CD4-positive, alpha-beta T cell treated with Interleukin-17A for 4 hours (primary cell): ENCODE measurements around the gene ARHGAP30.
"Not testable (repeated sequence)": the region's sequence is repeated elsewhere in the genome, so short reads cannot be mapped to it uniquely, and the experiment has no call there.

Source experiments
- DNase-seq: peaks from one replicate; pipeline ENCODE4 v3.0.0-alpha.2; 2020; ENCODE audit warnings: mixed read lengths

ARHGAP30 gene, protein sequence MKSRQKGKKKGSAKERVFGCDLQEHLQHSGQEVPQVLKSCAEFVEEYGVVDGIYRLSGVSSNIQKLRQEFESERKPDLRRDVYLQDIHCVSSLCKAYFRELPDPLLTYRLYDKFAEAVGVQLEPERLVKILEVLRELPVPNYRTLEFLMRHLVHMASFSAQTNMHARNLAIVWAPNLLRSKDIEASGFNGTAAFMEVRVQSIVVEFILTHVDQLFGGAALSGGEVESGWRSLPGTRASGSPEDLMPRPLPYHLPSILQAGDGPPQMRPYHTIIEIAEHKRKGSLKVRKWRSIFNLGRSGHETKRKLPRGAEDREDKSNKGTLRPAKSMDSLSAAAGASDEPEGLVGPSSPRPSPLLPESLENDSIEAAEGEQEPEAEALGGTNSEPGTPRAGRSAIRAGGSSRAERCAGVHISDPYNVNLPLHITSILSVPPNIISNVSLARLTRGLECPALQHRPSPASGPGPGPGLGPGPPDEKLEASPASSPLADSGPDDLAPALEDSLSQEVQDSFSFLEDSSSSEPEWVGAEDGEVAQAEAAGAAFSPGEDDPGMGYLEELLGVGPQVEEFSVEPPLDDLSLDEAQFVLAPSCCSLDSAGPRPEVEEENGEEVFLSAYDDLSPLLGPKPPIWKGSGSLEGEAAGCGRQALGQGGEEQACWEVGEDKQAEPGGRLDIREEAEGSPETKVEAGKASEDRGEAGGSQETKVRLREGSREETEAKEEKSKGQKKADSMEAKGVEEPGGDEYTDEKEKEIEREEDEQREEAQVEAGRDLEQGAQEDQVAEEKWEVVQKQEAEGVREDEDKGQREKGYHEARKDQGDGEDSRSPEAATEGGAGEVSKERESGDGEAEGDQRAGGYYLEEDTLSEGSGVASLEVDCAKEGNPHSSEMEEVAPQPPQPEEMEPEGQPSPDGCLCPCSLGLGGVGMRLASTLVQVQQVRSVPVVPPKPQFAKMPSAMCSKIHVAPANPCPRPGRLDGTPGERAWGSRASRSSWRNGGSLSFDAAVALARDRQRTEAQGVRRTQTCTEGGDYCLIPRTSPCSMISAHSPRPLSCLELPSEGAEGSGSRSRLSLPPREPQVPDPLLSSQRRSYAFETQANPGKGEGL

DNA sequence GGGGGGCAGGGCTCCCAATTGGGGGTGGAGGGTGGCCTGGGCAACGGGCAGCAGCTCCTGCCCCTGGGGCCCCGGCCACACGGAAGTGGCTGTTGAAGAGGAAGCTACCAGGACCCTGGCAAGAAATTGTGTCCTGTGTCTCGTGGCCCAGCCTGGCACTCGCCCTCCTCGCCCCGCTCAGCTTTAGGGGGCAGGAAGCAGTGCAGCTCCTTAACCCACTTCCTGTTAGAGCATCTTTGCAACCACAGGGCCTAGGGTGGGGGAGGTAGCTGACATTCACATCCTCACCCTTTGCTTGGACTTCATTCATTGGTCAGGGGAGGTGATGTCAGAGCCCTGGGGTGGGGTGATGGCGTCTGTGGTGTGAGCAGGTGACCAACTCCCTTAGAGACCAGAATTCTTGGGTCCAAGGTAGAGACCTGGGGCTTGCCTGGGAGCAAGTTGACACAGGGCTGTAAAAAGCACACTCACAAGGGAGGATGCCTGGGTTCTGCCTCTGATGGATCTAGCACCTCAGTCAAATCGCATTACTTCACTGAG, at the start of gene ARHGAP30:
ARHGAP30 (minus strand) TSS at position 161 of the 540 bp plus-strand sequence. CDS start 267 bp downstream, outside the sequence.
- peak; percentile 89 for DNase-seq

DNA sequence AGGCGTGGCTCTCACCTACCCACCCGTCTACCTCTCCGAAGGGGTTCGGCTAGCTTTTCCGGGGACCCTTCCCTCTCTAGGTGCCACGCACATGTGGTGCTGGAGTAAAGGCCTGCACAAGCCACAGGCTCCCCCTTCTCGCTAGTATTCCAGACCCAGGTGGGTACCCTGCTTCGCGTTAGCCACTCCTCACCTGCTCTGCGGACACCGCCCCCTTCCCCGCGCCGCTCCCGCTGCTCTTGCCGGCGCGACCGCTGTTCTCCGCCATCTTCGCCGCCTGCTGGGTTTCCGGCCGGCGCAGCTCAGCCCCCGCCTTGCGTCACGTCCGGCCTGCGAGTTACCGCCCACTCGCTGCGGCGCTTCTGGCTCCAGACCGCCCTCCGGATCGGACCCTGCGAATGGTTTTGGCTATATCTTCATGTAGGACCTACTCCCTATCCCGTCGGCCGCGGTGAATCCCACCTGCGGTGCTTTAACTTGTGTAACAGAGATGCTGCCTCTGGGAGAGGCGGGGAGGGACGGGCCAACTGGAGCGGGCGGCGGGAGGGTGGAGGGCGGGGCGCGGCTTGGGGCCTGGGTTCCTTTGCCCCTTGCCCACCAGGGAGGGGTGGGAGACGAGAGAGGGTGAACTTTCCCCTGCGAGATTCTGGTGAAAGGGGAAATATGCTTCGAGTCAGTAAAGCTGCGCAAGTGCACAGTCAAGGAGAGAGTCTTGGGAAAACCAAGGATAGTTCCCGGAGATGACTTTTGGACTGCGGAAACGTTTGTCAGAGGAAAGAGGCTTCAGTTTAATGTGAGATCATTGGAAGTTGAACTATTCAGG, 48.3 kb upstream of the ARHGAP30 start, which contains the start of the genes NIT1 and PFDN2:
NIT1 (plus strand) TSS at position 347 of the 823 bp plus-strand sequence; CDS start at position 419, 72 bp downstream.
PFDN2 (minus strand) TSS at position 279 of the 823 bp plus-strand sequence; CDS start at position 268, 11 bp downstream.
- DNase-seq: peak; percentile 86

DNA sequence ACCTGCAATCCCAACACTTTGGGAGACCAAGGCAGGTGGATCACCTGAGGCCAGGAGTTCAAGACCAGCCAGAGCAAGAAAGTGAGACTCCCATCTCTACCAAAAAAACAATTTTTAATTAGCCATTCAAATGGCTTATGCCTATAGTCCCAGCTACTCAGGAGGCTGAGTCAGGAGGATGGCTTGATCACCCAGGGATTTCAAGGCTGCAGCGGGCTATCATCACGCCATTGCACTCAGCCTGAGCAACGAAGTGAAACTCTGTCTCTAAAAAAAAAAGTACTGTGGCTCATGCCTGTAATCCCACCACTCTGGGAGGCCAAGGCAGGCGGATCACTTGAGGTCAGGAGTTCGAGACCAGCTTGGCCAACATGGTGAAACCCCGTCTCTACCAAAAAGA, 46.3 kb upstream of the ARHGAP30 start:
- DNase-seq: not testable (repeated sequence)

DNA sequence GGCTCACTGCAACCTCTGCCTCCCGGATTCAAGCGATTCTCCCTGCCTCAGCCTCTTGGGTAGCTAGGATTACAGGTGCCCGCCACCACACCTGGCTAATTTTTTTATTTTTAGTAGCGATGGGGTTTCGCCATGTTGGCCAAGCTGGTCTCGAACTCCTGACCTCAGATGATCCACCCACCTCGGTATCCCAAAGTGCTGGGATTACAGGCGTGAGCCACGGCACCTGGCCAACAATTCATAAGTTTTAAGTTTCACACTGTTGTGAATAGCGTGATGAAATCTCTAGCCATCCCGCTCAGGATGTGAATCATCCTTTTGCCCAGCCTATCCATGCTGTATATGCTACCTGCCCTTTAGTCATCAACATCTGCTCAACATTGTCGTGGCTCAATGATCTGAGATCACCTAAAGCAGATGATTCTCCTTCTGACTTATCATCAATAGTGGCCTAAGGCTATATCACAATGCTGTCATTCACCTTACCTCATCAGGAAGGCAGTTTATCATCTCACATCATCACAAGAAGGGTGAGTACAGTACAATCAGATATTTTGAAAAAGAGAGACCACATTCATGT, 45.5 kb upstream of the ARHGAP30 start:
- DNase-seq: peak; percentile 26

DNA sequence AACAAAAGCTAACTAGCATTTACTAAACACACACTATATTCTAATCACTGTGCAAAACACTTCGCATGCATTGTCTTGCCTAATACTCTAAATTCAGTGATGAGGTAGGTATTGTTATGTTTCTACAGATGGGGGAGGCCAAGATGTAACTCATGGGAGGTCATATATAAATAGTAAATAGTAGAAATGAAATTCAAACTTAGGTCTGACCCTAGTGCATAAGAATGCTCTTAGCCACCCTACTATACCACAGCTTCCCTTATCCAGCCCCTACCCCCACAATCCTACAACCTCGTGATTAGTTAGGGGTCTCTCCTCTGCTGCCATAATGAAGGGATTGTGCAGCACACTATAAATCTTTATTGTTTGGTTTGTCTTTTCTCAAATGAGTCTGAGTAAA, 44.9 kb upstream of the ARHGAP30 start:
- DNase-seq: no peak

DNA sequence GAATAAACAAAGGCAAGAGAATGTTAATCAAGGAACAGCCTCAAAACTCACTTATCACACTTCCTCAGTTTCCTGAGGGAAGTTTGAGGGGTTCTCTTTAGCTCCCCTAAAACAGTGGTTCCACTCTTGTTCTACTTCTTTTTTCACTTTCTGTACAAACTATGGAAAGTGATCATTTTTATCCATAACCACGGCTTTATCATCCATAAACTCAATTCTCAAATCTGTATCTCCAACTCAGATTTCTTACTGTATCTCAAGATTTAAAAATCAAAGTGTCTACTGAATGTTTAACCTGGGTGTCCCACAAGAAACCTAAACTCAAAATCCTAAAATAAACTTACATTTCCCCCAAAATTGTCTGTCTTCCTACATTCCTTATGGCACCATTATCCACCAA, 44.2 kb upstream of the ARHGAP30 start:
- DNase-seq: no peak

DNA sequence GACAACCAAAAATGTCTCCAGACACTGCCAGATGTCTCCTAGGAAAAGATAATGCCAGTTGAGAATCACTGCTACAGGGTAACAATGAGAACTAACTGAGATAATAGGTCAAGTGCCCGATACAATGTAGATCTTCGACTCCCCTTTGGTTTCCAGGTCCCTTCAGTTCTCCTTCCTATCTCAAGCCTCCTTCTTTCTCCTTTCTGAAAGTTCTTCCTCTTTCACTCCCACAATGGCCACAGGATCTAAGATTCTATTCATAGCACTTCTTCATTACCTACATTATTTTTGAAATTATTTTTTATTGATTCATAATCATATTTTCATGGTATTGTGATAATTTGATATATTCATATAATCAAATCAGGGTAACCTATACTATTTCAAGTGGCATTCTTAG, 41.8 kb upstream of the ARHGAP30 start:
- DNase-seq: no peak

DNA sequence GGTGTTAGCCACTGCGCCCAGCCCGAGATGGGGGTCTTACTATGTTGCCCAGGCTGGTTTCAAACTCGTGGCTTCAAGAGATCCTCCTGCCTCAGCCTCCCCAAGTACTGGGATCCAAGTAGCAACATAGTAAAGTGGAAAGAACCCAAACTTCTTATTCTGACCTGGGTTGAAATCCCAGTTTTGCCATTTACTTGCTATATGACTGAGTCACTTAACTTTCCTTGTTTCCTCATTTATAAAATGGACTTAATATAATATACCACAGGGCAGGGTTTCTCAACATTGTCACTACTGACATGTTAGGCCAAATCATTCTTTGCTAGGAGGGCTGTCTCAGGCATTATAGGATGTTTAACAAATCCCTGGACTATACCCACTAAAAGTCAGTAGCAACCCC, 41.4 kb upstream of the ARHGAP30 start:
- DNase-seq: no peak

DNA sequence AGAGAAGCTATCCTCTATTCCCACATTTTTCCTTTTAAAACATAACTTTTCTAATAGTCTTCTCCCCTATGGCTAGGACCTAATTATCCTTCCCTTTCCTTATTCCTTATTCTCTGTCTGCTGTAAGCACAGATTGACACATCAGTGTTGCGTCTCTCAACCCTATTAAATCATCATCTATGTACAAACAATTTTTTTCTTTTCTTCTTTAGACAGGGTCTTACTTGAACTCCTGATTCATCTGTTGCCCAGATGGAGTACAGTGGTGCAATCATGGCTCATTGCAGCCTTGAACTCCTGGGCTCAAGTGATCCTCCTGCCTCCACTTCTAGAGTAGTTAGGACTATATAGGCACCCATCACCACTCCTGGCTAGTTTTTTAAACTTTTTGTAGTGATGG, 36.7 kb upstream of the ARHGAP30 start:
- no peak for DNase-seq

DNA sequence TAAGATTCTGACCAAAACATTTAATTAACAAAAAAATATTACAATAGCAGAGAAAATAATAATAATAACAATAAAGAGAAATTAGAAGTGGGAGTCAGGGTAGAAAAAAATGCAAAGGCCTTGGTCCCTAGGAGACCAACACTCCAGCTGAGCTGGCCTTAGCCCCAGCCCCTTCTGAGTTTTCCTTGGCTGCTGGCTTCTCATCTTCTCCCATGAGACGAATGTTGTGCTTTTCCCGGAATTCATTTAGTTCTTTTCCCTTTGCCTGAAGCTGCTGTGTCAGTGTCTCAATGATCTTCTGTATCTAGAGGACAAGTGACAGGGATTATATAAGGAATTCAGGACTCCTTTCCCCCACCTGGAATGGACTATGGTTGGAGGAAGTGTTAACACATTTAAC, 30.9 kb upstream of the ARHGAP30 start:
- DNase-seq: no peak

DNA sequence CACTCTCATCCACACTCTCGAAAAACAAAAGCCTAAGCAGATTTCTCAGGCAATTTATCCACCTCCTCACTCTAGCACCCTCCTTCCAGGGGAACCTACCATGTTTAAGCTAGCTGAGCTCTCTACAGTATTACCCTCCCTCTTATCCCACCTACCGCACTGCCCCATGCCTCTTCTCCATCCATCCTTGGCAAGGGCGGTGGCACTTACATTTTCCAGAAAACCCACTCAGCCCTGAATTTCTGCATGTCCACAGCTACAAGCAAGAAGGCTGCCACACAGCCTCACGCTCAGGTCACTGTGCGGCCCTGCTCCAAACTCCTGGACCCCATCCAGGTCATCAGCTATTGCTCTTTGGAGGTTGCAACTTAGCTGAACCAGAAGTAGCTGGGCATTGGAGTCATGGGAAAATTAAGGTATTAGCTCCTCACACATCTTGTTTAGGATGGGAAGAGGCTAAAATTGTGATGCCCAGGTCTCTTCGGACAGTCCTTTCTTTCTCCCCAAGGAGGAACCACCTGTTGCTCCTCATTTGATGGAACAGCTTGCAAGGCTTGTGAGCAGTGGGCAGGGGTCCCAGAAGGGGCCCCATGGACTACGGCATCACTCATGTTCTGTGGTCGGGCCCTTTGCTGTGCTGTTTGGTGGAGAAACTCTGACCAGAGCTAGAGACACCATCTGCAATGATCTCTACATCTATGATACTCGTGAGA, 29.6 kb upstream of the ARHGAP30 start:
- no peak for DNase-seq

DNA sequence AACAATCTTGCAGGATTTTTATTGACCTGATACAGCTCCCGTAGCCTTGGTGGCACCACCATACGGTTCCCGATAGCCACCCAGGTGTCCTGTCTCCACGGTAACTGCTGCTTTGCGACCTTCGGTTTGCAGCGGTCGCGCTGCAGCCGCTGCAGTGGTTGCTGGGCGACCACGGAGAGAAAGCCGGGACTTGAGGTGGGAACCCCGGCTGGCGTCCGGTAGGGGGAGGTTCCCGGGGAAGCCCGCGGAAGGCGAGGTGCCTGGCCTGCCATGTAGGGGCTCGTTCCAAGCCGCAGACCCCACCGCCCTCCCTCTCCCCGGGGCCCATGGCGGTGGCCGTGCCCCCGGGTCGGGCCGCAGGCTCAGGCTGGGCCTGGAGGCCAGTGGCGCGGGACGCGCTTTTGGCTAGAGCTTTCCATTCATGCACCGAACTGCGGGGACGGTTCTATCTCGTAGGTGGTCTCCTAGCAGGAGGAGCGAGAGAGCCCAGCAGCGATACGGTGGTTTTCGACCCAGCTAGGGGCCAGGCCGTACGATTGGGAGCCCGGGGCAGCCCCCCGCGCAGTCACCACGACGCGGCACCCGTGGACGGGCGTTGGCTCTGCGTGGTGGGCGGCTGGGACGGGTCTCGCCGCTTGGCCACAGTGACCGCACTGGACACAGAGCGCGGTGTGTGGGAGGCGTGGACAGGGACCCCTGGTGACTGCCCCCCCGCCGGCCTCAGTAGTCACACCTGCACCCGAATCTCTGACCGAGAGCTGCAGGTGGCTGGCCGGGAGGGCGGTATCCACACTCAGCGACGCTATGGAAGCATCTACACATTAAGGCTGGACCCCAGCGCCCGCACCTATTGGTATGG, 28.7 kb upstream of the ARHGAP30 start, which contains the start of gene KLHDC9:
KLHDC9 (plus strand) TSS at position 152 of the 859 bp plus-strand sequence; CDS start at position 327, 175 bp downstream.
- DNase-seq: peak; percentile 70

DNA sequence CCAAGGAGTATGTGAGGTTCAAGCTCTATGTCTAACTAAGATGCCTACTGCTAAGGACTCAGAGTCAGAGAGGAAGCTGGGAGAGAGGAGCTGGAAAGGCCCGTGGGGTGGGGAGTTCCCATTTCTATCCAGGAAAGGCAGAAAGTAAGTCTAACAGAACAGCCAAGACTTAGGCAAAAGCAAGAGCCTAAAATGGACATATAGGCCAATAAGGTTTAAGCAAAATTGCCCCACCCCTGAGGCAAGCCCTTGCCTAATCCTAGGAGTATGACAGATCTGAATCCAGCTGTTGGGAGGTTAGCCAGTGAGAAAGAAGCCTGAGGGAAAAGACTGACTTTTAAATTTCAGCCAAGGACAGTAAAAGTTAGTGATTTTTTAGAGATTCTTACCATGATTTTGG, 26.8 kb upstream of the ARHGAP30 start:
- DNase-seq: no peak

DNA sequence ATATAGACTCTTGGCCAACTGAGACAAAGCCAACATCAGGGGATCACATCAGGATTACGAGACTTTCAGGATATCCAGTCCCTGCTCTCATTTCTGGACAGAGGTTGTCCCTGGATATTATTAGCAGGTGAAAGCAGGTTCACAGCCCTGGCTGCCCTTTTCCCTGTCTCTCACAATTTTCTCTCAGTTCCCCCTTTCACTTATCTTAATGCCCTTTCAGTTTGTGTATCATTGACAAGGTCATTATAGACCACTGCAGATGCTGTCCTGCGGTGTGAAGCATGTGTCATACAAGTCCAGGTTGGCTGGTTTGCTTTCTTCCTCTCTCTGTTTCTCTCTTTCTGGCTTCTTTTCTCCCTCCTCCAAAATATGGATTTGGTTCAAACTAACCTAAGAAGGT, 26.3 kb upstream of the ARHGAP30 start:
- no peak for DNase-seq

DNA sequence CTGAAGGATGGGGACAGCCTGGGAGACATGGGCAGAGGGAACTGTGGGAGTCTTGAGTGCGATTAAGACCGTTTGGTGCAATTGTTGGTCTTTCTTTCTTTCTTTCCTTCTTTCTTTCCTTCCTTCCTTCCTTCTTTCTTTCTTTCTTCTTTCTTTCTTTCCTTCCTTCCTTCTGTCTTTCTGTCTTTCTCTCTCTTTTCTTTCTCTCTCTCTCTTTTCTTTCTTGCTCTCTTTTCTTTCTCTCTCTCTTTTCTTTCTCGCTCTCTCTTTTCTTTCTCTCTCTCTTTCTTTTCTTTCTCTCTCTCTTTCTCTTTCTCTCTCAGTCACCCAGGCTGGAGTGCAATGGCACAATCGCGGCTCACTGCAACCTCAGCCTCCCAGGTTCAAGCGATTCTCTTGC, 25.5 kb upstream of the ARHGAP30 start:
- DNase-seq: no peak

DNA sequence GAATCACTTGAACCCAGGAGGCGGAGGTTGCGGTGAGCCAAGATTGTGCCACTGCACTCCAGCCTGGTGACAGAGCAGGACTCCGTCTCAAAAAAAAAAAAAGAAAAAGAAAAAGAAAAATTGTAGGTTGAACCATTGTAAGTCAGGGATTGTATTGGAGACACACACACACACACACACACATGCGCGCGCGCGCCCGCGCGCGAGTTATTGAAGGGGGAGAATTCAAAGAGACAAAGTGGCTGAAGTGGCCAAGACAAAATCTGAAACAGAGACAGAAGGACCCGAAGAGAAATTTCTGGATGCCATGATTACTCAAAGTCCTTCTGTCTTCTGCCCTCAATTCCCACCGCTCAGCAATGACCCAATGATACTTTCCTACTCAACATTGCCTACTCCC, 24.8 kb upstream of the ARHGAP30 start:
- DNase-seq: no peak

DNA sequence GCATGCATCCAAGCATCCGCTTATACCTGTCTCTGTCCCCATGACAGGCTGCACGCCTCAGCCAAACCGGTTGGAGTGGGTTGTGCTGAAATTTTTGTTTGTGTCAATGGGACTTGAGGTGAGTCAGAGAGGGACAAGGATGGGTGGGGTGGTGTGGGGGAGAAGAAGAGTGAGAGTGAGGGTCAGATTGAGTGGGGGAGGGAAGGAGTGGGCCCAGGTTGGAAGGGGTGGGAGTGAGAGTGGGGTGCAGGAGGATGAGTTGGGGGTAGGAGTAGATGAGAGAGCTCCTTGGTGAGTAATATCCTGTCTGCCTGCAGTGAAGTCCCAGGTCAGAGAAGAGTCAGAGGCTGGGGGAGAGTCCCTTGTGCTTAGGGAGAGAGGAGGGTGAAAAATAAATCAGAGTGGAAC, 22.9 kb upstream of the ARHGAP30 start:
- DNase-seq: peak; percentile 53

DNA sequence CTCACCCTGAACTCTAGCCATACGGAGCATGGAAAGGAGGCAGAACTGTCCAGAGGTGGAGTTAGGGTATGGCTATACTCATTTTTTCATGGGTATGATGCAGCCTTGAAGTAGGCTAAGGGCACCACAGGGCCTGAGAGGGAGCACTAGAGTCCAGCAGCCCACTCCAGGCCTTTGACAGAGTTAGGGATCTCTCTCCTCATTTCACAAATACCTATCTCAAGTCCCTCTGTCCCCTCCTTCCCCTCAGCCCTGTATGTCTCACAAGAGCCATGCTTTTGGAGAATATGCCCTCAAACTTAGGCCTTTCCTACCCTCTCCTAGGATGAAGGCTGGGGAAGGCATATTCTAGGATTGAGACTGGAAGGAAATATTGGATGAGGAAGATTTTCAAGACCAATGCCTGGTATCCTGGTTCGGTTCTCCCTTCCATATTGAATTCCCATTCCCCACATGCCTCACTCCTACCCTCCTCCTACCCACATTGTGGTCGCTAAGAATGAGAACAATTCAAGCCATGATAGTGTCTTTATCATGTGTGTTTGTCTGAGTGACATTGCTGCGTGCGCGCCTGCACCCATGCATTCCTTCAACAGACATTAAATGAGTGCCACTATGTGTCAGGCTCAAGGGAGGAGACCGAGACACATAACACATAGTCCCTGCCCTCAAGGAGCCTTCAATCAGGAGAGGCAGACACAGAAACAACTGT, 22.3 kb upstream of the ARHGAP30 start:
- no peak for DNase-seq

DNA sequence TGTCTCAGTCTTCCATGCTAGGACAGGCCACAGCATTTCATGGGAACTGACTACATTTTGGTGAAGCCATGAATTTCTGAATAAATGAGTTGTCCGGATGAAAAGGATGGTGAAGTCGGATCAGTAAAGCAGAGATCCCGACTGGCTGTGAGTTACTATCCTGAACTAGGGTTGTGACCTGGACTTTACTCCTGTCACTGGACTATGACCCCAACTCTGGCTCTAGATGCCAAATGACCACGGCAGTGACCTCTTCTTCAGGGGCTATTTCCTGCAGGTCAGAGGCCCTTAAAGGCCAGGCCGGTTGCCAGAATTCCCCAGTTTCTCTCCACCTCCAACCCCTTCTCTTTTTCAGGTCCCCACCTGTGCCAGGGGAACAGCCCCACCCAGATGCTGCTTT, 21.4 kb upstream of the ARHGAP30 start:
- no peak for DNase-seq
